ENCODE data around the gene ARMC6. TPM values are rescaled to one million over a fixed set of nuclear protein-coding genes. Genes with fewer than 3 reads are reported as not detected.

Gene ARMC6
- total and polyA plus RNA-seq, 7 donors = 11.4 to 23.5 (median 15.6) TPM

- Histone ChIP-seq H3K27ac (no peak overlapping the region), H3K36me3 (peaks cover 17 to 86% (median 36%) of the 10 kb centered on the region in 4 donors), H3K4me1 (no peaks in the 10 kb centered on the region), H3K9me3 (no peaks in the 10 kb centered on the region), H3K4me3 (no peak overlapping the region), H3K27me3 (no peaks in the 10 kb centered on the region)
- no peak for TF ChIP-seq CTCF (IDR thresholded peaks at IDR 0.05)
- no peak for TF ChIP-seq POLR2A (IDR thresholded peaks at IDR 0.05)
- no peak for TF ChIP-seq EP300 (IDR thresholded peaks at IDR 0.05)
- no peak for TF ChIP-seq POLR2AphosphoS5 (IDR thresholded peaks at IDR 0.05)
- intact Hi-C loops (cut with DNase I) = no loop called here
- 55 to 67% methylated on average over 14 of the region's 14 CpGs for WGBS, 2 donors
- DNase-seq = no peak
Measured at GRCh38 chr19:18999016-18999758, 34.2 kb upstream of the ARMC6 start.

- DNase-seq = no peak
- H3K4me3 ChIP-seq = no peak overlapping the region
- TF ChIP-seq EP300 (IDR thresholded peaks at IDR 0.05) (no peak), POLR2A (IDR thresholded peaks at IDR 0.05) (no peak), CTCF (IDR thresholded peaks at IDR 0.05) (no peak), POLR2AphosphoS5 (IDR thresholded peaks at IDR 0.05) (no peak)
- intact Hi-C loops (cut with DNase I) = no loop called here
- no peak overlapping the region for H3K27ac ChIP-seq
- H3K36me3 ChIP-seq = peaks cover 14 to 86% (median 36%) of the 10 kb centered on the region in 4 donors
- no peaks in the 10 kb centered on the region for H3K9me3 ChIP-seq
- WGBS, 2 donors = 88 to 93% methylated on average over 11 of the region's 11 CpGs
- H3K4me1 ChIP-seq = no peaks in the 10 kb centered on the region
- no peaks in the 10 kb centered on the region for H3K27me3 ChIP-seq
Measured at GRCh38 chr19:18999896-19000620, 33.3 kb upstream of the ARMC6 start.

GRCh38 chr19:19004144-19004543 lies 29.3 kb upstream of the ARMC6 start:
- TF ChIP-seq CTCF (IDR thresholded peaks at IDR 0.05) = no peak
- no peak for TF ChIP-seq EP300 (IDR thresholded peaks at IDR 0.05)
- no peak for TF ChIP-seq POLR2A (IDR thresholded peaks at IDR 0.05)
- TF ChIP-seq POLR2AphosphoS5 (IDR thresholded peaks at IDR 0.05) = no peak
- no peak overlapping the region for H3K27ac ChIP-seq
- 94% methylated on average over 18 of the region's 18 CpGs for WGBS, 2 donors
- no peaks in the 10 kb centered on the region for H3K4me1 ChIP-seq
- no peaks in the 10 kb centered on the region for H3K27me3 ChIP-seq
- peaks cover 23 to 92% (median 50%) of the 10 kb centered on the region in 4 donors for H3K36me3 ChIP-seq
- intact Hi-C loops (cut with DNase I) = no loop called here
- no peak for DNase-seq
- H3K4me3 ChIP-seq = no peak overlapping the region
- no peaks in the 10 kb centered on the region for H3K9me3 ChIP-seq

GRCh38 chr19:19006213-19006612 lies 27.2 kb upstream of the ARMC6 start:
- no peaks in the 10 kb centered on the region for H3K9me3 ChIP-seq
- 79 to 82% methylated on average over 3 of the region's 3 CpGs for WGBS, 2 donors
- no peaks in the 10 kb centered on the region for H3K4me1 ChIP-seq
- peaks cover 36 to 92% (median 62%) of the 10 kb centered on the region in 4 donors for H3K36me3 ChIP-seq
- TF ChIP-seq POLR2A (IDR thresholded peaks at IDR 0.05) (no peak), EP300 (IDR thresholded peaks at IDR 0.05) (no peak), POLR2AphosphoS5 (IDR thresholded peaks at IDR 0.05) (no peak), CTCF (IDR thresholded peaks at IDR 0.05) (no peak)
- no peak overlapping the region for H3K27ac ChIP-seq
- DNase-seq = no peak
- intact Hi-C loops (cut with DNase I) = no loop called here
- H3K27me3 ChIP-seq = no peaks in the 10 kb centered on the region
- H3K4me3 ChIP-seq = no peak overlapping the region

Data from sigmoid colon (tissue), 7 donors.